ENCODE data around the gene C1orf115. TPM values are rescaled to one million over a fixed set of nuclear protein-coding genes. Genes with fewer than 3 reads are reported as not detected.

The C1orf115 gene
- total RNA-seq, 4 donors from 2014 or later = 2.2 to 6.7 (median 4.6) TPM

GRCh38 chr1:220695426-220695825, 5.3 kb downstream of the C1orf115 start:
- intact Hi-C loops (cut with DNase I; ENCODE audit: low total_unique reads) = loop anchor here (10.0 kb wide), 1 partner anchor 421 kb away; the partner anchor contains the start of gene RAB3GAP2
- peaks cover 0 to 5% of the 10 kb centered on the region in 2 donors for H3K4me1 ChIP-seq
- no peaks in the 10 kb centered on the region for H3K27me3 ChIP-seq
- in situ Hi-C loops (cut with MboI; ENCODE audit: low sequenced_read_pairs in 4 of 4) = no loop called here
- no peak for ATAC-seq
- TF ChIP-seq POLR2A (IDR thresholded peaks at IDR 0.05) (no peak), CTCF (IDR thresholded peaks at IDR 0.05 in 4 of 5, conservative IDR thresholded peaks at IDR 0.05 in 1 of 5) (no peak)
- no peak overlapping the region for H3K4me3 ChIP-seq
- no peaks in the 10 kb centered on the region for H3K36me3 ChIP-seq
- H3K27ac ChIP-seq = no peak overlapping the region
- no peaks in the 10 kb centered on the region for H3K9me3 ChIP-seq
- DNase-seq = no peak

DNA sequence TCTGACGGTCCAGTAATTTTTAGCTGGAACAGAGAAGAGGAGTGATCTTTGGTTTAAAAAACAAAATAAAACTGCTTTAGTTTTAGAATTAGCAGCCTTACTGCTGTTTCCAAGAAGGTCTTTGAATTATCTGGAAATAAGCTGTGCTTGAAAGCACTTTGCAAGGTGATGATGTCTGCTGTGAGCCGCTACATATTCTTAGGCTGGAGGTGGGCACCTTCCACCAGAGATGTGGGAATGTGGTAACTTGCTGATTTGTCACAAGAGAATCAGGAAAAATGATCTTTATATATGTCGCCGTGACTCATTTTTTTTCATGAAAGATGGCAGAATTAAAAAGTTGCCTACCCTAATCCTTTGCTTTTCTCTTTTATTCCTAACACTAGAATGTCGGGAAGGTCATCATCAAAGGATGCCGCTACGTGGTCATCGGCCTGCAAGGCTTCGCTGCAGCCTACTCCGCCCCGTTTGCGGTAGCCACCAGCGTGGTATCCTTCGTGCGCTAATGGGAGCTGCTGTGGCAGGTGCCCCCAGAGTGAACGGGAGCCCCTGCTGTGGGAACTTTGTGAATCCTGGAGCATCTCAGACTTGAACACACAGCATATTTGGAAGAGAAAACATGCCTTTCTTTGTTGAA, 6.2 kb downstream of the C1orf115 start:
- no peak overlapping the region for H3K27ac ChIP-seq
- no peak overlapping the region for H3K4me3 ChIP-seq
- no peaks in the 10 kb centered on the region for H3K9me3 ChIP-seq
- H3K4me1 ChIP-seq = no peaks in the 10 kb centered on the region
- ATAC-seq (no peak), DNase-seq (no peak)
- H3K36me3 ChIP-seq = no peaks in the 10 kb centered on the region
- in situ Hi-C loops (cut with MboI; ENCODE audit: low sequenced_read_pairs in 4 of 4) = no loop called here
- H3K27me3 ChIP-seq = no peaks in the 10 kb centered on the region
- TF ChIP-seq CTCF (IDR thresholded peaks at IDR 0.05 in 4 of 5, conservative IDR thresholded peaks at IDR 0.05 in 1 of 5) (no peak), POLR2A (IDR thresholded peaks at IDR 0.05) (no peak)
- intact Hi-C loops (cut with DNase I; ENCODE audit: low total_unique reads) = loop anchor here (10.0 kb wide), 1 partner anchor 422 kb away; the partner anchor contains the start of gene RAB3GAP2

- H3K36me3 ChIP-seq = no peaks in the 10 kb centered on the region
- in situ Hi-C loops (cut with MboI; ENCODE audit: low sequenced_read_pairs in 4 of 4) (no loop called here), intact Hi-C loops (cut with DNase I; ENCODE audit: low total_unique reads) (loop anchor here (10.0 kb wide), 1 partner anchor 422 kb away; the partner anchor contains the start of gene RAB3GAP2)
- H3K4me1 ChIP-seq = no peaks in the 10 kb centered on the region
- H3K4me3 ChIP-seq = no peak overlapping the region
- DNase-seq = no peak
- no peak for TF ChIP-seq POLR2A (IDR thresholded peaks at IDR 0.05)
- TF ChIP-seq CTCF (IDR thresholded peaks at IDR 0.05 in 4 of 5, conservative IDR thresholded peaks at IDR 0.05 in 1 of 5) = no peak
- no peak for ATAC-seq
- H3K27ac ChIP-seq = no peak overlapping the region
- no peaks in the 10 kb centered on the region for H3K27me3 ChIP-seq
- no peaks in the 10 kb centered on the region for H3K9me3 ChIP-seq
Observed at GRCh38 chr1:220696863-220697231, 6.7 kb downstream of the C1orf115 start.

GRCh38 chr1:220697326-220697725, 7.2 kb downstream of the C1orf115 start:
- Histone ChIP-seq H3K4me3 (no peak overlapping the region), H3K4me1 (no peaks in the 10 kb centered on the region), H3K27ac (no peak overlapping the region), H3K9me3 (no peaks in the 10 kb centered on the region), H3K36me3 (no peaks in the 10 kb centered on the region), H3K27me3 (no peaks in the 10 kb centered on the region)
- intact Hi-C loops (cut with DNase I; ENCODE audit: low total_unique reads) = loop anchor here (10.0 kb wide), 1 partner anchor 423 kb away; the partner anchor contains the start of gene RAB3GAP2
- in situ Hi-C loops (cut with MboI; ENCODE audit: low sequenced_read_pairs in 4 of 4) = no loop called here
- DNase-seq = no peak
- no peak for ATAC-seq
- TF ChIP-seq CTCF (IDR thresholded peaks at IDR 0.05 in 4 of 5, conservative IDR thresholded peaks at IDR 0.05 in 1 of 5) (no peak), POLR2A (IDR thresholded peaks at IDR 0.05) (no peak)

Data from gastrocnemius medialis (tissue), 4 donors.